Hematopoietic multipotent progenitor cell treated with erythropoietin and hydrocortisone succinate and interleukin-3 and kit ligand, for 4 days (in vitro differentiated cells): ENCODE measurements around the gene TRPM4.

ENCODE experiments used
- DNase-seq: peaks from one replicate; pipeline ENCODE4 v3.0.0-alpha.2; 2015

TRPM4 gene

GRCh38 chr19:49243726-49244125 lies 86.1 kb downstream of the TRPM4 start:
- DNase-seq: no peak

- no peak for DNase-seq
These were observed 86.7 kb downstream of the TRPM4 start for GRCh38 chr19:49244256-49244655.

- no peak for DNase-seq
These were observed 90.1 kb downstream of the TRPM4 start for GRCh38 chr19:49247676-49248075.

GRCh38 chr19:49249933-49250332 lies 92.3 kb downstream of the TRPM4 start:
- no peak for DNase-seq

GRCh38 chr19:49255674-49256073 lies 98.1 kb downstream of the TRPM4 start:
- no peak for DNase-seq

GRCh38 chr19:49256691-49257090 lies 99.1 kb downstream of the TRPM4 start:
- DNase-seq: no peak
